HepG2 (cell line): ENCODE measurements around the gene RDH8. TPM values are rescaled to one million over a fixed set of nuclear protein-coding genes. Genes with fewer than 3 reads are reported as not detected.
A peak's percentile ranks its signal among the peaks of the same experiment; 100 is the strongest.

Experiments used
- CEBPB ChIP-seq: IDR thresholded peaks from 2 replicates; pipeline ENCODE4 v1.6.1; 2011; ENCODE audit warnings: low read depth, low read length, improper control_type of control experiment, borderline replicate concordance
- CREB3 ChIP-seq: sonication (generic); formaldehyde crosslinking; IDR thresholded peaks from 2 replicates; pipeline ENCODE4 v1.5.0; 2020; ENCODE audit warnings: missing genetic modification reagents
- DRAP1 ChIP-seq: IDR thresholded peaks from 2 replicates; pipeline ENCODE4 v1.6.1; 2016; ENCODE audit warnings: missing genetic modification reagents, missing compliant biosample characterization
- ELK4 ChIP-seq: sonication (generic); formaldehyde crosslinking; IDR thresholded peaks from 2 replicates; pipeline ENCODE4 v1.9.0; 2021; ENCODE audit warnings: missing genetic modification reagents, borderline replicate concordance
- GZF1 ChIP-seq: sonication (generic); formaldehyde crosslinking; IDR thresholded peaks from 2 replicates; pipeline ENCODE4 v1.5.1; 2020; ENCODE audit warnings: mild to moderate bottlenecking, missing genetic modification reagents
- HDAC2 ChIP-seq: sonication (generic); formaldehyde crosslinking; IDR thresholded peaks from 2 replicates; pipeline ENCODE4 v1.4.0; 2020; ENCODE audit warnings: missing genetic modification reagents
- HES4 ChIP-seq: sonication (generic); formaldehyde crosslinking; IDR thresholded peaks from 2 replicates; pipeline ENCODE4 v1.9.0; 2021; ENCODE audit warnings: mild to moderate bottlenecking, missing genetic modification reagents, borderline replicate concordance
- HMG20A ChIP-seq: IDR thresholded peaks from 2 replicates; pipeline ENCODE4 v1.6.1; 2016; ENCODE audit warnings: borderline replicate concordance
- KDM1A ChIP-seq: IDR thresholded peaks from 2 replicates; pipeline ENCODE4 v1.6.1; 2016; ENCODE audit warnings: missing compliant biosample characterization
- MAFK ChIP-seq, 2 experiments: IDR thresholded peaks in 1 of 2; conservative IDR thresholded peaks in 1 of 2; 2 replicates each; pipeline ENCODE4 v1.6.1; 2011; ENCODE audit warnings: improper control_type of control experiment in 2 of 2, low read length in 2 of 2
- MTA1 ChIP-seq: sonication (generic); formaldehyde crosslinking; IDR thresholded peaks from 2 replicates; pipeline ENCODE4 v1.4.0; 2020; ENCODE audit warnings: missing genetic modification reagents, mild to moderate bottlenecking, borderline replicate concordance
- MYPOP ChIP-seq: sonication (generic); formaldehyde crosslinking; IDR thresholded peaks from 2 replicates; pipeline ENCODE4 v1.8.1; 2023; ENCODE audit warnings: mild to moderate bottlenecking, moderate library complexity, missing genetic modification reagents
- NFKBIZ ChIP-seq: IDR thresholded peaks from 2 replicates; pipeline ENCODE4 v1.6.1; 2018; ENCODE audit warnings: missing genetic modification reagents, missing compliant biosample characterization
- NFRKB ChIP-seq: fragments of 450-650 bp; IDR thresholded peaks from 2 replicates; pipeline ENCODE4 v1.6.1; 2017
- NRL ChIP-seq: sonication (generic); formaldehyde crosslinking; IDR thresholded peaks from 2 replicates; pipeline ENCODE4 v1.5.0; 2020; ENCODE audit warnings: missing genetic modification reagents, mild to moderate bottlenecking, moderate library complexity, borderline replicate concordance
- PATZ1 ChIP-seq: sonication (generic); formaldehyde crosslinking; IDR thresholded peaks from 2 replicates; pipeline ENCODE4 v1.4.0; 2020; ENCODE audit warnings: missing genetic modification reagents
- PRDM10 ChIP-seq: sonication (generic); formaldehyde crosslinking; IDR thresholded peaks from 2 replicates; pipeline ENCODE4 v1.4.0; 2020; ENCODE audit warnings: low read depth, missing genetic modification reagents
- SOX5 ChIP-seq: IDR thresholded peaks from 2 replicates; pipeline ENCODE4 v1.6.1; 2016; ENCODE audit warnings: borderline replicate concordance
- ZNF235 ChIP-seq: sonication (generic); formaldehyde crosslinking; IDR thresholded peaks from 2 replicates; pipeline ENCODE4 v1.8.1; 2023; ENCODE audit warnings: mild to moderate bottlenecking, missing genetic modification reagents, borderline replicate concordance
- ZNF251 ChIP-seq: sonication (generic); formaldehyde crosslinking; IDR thresholded peaks from 2 replicates; pipeline ENCODE4 v1.9.0; 2021; ENCODE audit warnings: mild to moderate bottlenecking, missing genetic modification reagents
- ZNF3 ChIP-seq: IDR thresholded peaks from 2 replicates; pipeline ENCODE4 v1.7.0; 2017; ENCODE audit warnings: inconsistent platforms
- polyA plus RNA-seq, 8 experiments: library from polyadenylated mRNA; depleted of rRNA in 3 of 8; stranded (reverse) in 7 of 8; unstranded in 1 of 8; fragments of >200 nt; fragmentation: Illumina TruSeq in 4 of 8; extraction: Trizol in 4 of 8; gene quantifications; 2 replicates each; pipeline versions ENCODE4 v1.2.1 to v1.2.3, GENCODE V29; 2011 to 2016; ENCODE audit warnings: low read depth in 4 of 8, missing spikeins in 1 of 8, mixed read lengths in 1 of 8; ENCODE audit not compliant: insufficient read depth in 1 of 8
- total RNA-seq, 5 experiments: library from RNA; depleted of rRNA; stranded (reverse); fragments of >200 nt; fragmentation: Illumina TruSeq; extraction: Trizol; gene quantifications; 2 replicates each; pipeline ENCODE4 v1.2.3, GENCODE V29; 2016; ENCODE audit warnings: low read depth in 1 of 5

RDH8 gene
- total and polyA plus RNA-seq, 2 of the 13 experiments (the other 11 are each of a cell fraction or from before 2014, with no cell fraction given), result not detected

- no peak for TF ChIP-seq NFKBIZ
- TF ChIP-seq NRL (CRISPR knock-in tag), result no peak
- no peak for TF ChIP-seq MAFK (conservative IDR thresholded peaks at IDR 0.05 in 1 of 2, IDR thresholded peaks at IDR 0.05 in 1 of 2; ENCODE audit: low read length in 2 of 2)
- no peak for TF ChIP-seq HES4 (CRISPR knock-in tag)
- no peak for TF ChIP-seq MYPOP (CRISPR knock-in tag)
- no peak for TF ChIP-seq ZNF251 (CRISPR knock-in tag)
- no peak for TF ChIP-seq PRDM10 (CRISPR knock-in tag)
- no peak for TF ChIP-seq MTA1 (CRISPR knock-in tag)
- TF ChIP-seq DRAP1, result no peak
- peak; percentile 59; the same call in 1 of the 2 replicates for TF ChIP-seq SOX5
- no peak for TF ChIP-seq PATZ1 (CRISPR knock-in tag)
- TF ChIP-seq GZF1 (CRISPR knock-in tag), result no peak
- TF ChIP-seq CEBPB, result peak; percentile 87
- 0 out of 2 replicates have a peak, but pooled peaks have one; percentile 59 for TF ChIP-seq HMG20A (CRISPR knock-in tag)
- TF ChIP-seq ZNF235 (CRISPR knock-in tag), result no peak
- TF ChIP-seq ELK4 (CRISPR knock-in tag), result no peak
- TF ChIP-seq CREB3 (CRISPR knock-in tag), result no peak
- TF ChIP-seq HDAC2 (CRISPR knock-in tag), result 0 out of 2 replicates have a peak, but pooled peaks have one; percentile 24
- no peak for TF ChIP-seq ZNF3 (CRISPR knock-in tag)
- TF ChIP-seq NFRKB, result no peak
- no peak for TF ChIP-seq KDM1A (CRISPR knock-in tag)
These were observed 23.4 kb downstream of the RDH8 start (continued) for GRCh38 chr19:10036601-10037071.
